ENCODE data around the gene VWA8. TPM values are rescaled to one million over a fixed set of nuclear protein-coding genes. Genes with fewer than 3 reads are reported as not detected.

Gene VWA8
- total and polyA plus RNA-seq, 12 donors: 7.5 to 71.6 (median 54.3) TPM

DNA sequence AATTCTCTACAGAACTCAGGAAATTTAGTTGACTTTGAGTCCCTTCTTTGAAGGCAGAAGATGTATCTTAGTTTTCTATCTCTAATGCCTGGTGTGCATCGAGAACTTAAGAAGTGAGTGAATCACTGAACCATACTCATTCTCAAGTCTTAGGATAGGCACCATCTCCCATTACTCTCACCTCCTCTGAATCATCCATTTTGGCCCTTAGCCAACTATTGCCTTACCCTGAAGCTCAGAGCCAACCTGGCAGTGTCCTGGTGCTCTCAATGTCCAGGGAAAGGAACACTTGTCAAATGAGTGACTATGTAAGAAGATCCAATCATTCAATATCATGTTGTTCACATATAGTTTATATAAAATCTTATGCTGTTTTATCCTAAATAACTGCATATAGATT lies 357.0 kb downstream of the VWA8 start:
- DNase-seq (no peak), ATAC-seq (peak in 2 of 8 donors; percentile 31 to 56)
- no peaks in the 10 kb centered on the region for H3K27me3 ChIP-seq
- H3K27ac ChIP-seq: no peak overlapping the region
- H3K9me3 ChIP-seq: no peaks in the 10 kb centered on the region
- WGBS, 2 donors: 83 to 92% methylated on average over 1 of the region's 1 CpG
- TF ChIP-seq CTCF (IDR thresholded peaks at IDR 0.05): no peak
- no peaks in the 10 kb centered on the region for H3K4me1 ChIP-seq
- intact Hi-C loops (cut with DNase I): no loop called here
- peaks cover 0 to 75% (median 16%) of the 10 kb centered on the region in 9 donors for H3K36me3 ChIP-seq
- H3K4me3 ChIP-seq: no peak overlapping the region

GRCh38 chr13:41601718-41602445 lies 359.0 kb downstream of the VWA8 start:
- no peak for TF ChIP-seq CTCF (IDR thresholded peaks at IDR 0.05)
- Histone ChIP-seq H3K9me3 (no peaks in the 10 kb centered on the region), H3K4me1 (peaks cover 0 to 2% (median 0%) of the 10 kb centered on the region in 9 donors), H3K27me3 (no peaks in the 10 kb centered on the region), H3K27ac (no peak overlapping the region), H3K4me3 (no peak overlapping the region), H3K36me3 (peaks cover 0 to 55% (median 13%) of the 10 kb centered on the region in 9 donors)
- intact Hi-C loops (cut with DNase I): no loop called here
- ATAC-seq: peak in 1 of 8 donors; percentile 55
- 91% methylated on average over 7 of the region's 7 CpGs for WGBS, 2 donors
- DNase-seq: no peak

DNA sequence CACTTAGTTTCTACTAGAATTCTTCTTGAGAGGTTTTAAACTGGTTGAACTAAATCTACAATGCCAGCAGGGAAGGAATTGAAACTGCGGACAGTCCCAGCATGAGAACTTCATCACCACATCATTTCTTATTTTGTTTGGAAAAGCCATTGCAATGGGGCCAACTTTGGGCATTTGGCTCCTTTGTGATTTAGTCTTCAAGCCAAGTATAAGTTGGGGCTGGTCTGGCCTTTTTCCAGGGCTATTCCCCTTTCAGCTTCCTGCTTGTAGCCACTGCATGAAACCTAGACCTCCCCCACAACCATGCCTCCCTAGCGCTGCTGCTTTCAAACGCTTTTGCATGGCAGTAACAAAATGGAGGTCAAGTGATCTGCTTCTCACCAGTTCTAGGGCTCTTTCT lies 361.3 kb downstream of the VWA8 start:
- H3K36me3 ChIP-seq: peaks cover 0 to 32% (median 9%) of the 10 kb centered on the region in 9 donors
- WGBS, 2 donors: 88 to 93% methylated on average over 3 of the region's 3 CpGs
- H3K9me3 ChIP-seq: no peaks in the 10 kb centered on the region
- no peak overlapping the region for H3K4me3 ChIP-seq
- ATAC-seq (no peak), DNase-seq (no peak)
- no peaks in the 10 kb centered on the region for H3K27me3 ChIP-seq
- H3K4me1 ChIP-seq: peaks cover 0 to 14% (median 4%) of the 10 kb centered on the region in 9 donors
- no peak overlapping the region for H3K27ac ChIP-seq
- no peak for TF ChIP-seq CTCF (IDR thresholded peaks at IDR 0.05)
- intact Hi-C loops (cut with DNase I): no loop called here

- 97 to 98% methylated on average over 2 of the region's 2 CpGs for WGBS, 2 donors
- Histone ChIP-seq H3K4me1 (peaks cover 0 to 16% (median 4%) of the 10 kb centered on the region in 9 donors), H3K27me3 (no peaks in the 10 kb centered on the region), H3K36me3 (peaks cover 0 to 17% (median 7%) of the 10 kb centered on the region in 9 donors), H3K4me3 (no peak overlapping the region), H3K9me3 (no peaks in the 10 kb centered on the region), H3K27ac (no peak overlapping the region)
- DNase-seq (no peak), ATAC-seq (no peak)
- no peak for TF ChIP-seq CTCF (IDR thresholded peaks at IDR 0.05)
- intact Hi-C loops (cut with DNase I): no loop called here
These were observed 363.4 kb downstream of the VWA8 start for GRCh38 chr13:41597348-41598041.

Measured in heart right ventricle (tissue), 16 donors.